NOMO-1 (cell line): ENCODE results near the gene SHKBP1.

Experiments used
- DNase-seq, 2 experiments: peaks; one replicate each; lab custom pipeline; 2025; ENCODE audit not compliant: unreplicated experiment in 2 of 2; lab: John Stamatoyannopoulos, UW

SHKBP1 gene

DNA sequence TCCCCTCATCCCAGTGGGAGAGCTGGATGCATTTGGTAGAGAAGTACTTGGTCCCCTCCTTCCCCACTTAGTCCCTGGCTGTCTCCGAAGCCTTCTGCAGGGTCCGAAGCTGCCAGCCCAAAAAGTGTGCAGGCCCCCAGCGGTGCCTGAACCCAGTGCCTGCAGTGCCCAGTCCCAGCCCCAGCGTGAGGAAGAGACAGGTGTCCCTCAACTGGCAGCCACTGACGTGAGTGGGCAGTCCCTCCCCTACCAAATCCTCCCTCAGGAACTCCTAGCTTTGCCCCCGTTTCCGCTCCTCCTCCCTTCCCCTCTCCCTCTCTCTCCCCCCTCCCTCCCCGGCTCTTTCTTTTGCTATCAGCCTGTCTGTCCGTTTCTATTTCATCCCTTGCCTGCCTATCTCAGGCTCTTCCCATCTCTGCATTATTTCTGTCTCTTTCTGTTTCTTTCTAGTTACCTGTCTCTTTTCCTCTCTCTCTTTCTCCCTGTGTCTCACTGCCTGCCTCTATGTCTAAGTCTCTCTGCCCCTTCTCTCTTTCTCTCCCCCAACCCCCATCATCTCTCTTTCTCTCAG lies 22.7 kb downstream of the SHKBP1 start:
- DNase-seq = no peak

DNA sequence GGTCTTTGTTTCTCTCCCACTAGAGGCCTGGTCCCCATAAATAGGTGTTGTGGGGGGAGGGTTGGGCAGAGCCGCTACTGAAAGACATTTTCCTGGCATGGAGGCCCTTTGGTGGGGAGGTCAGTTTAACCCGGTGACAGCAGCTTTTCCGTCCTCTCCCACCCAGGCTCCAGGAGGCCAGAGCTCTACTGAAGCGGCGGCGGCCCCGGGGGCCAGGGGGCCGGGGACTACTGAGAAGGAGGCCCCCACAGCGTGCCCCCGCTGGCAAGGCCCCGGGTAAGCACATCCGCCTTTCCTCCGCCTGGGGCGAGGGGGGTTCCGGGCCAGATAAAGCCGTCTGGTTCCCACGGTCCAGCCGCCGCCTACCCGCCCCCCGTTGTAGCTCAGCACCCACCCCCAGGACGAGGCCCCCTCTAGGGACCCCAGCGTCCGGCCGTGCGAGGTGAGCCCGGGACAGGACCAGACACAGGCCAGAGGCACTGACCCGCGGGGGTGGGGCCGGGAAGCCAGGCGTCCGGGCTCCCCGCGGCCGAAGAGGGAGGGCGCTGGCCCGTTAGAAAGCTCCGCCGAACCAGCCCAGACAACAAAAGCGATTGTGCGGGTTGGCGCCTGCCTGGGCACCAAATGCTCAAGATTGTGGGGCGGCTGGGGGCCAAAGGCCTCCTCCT lies 23.4 kb downstream of the SHKBP1 start:
- no peak for DNase-seq

DNA sequence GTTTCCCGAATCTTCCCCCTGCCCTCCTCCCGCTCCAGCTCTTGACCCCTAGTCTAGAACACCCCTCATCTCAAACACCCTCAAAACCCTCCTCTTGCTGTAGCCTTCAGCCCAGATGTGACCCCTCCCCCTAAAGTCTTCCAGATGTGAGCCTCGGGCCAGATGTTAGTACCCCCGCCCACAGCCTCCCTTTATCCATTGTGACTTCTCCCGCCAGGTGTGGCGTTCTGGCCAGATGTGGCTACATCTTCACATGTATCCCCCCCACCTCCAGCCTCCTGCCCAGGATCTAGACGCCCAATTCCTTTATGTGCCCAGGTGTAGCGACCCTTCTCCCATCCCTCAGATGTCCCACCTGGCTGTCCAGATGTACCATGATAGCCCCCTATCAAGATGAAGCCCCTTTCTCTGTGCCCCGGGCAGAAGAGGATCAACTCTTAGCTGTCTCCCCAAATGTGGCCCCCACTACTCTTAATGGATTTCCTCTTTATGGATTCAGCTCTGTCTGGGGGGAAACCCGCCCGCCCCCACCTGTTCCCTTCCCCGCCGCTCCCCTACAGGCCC lies 24.0 kb downstream of the SHKBP1 start:
- no peak for DNase-seq

DNA sequence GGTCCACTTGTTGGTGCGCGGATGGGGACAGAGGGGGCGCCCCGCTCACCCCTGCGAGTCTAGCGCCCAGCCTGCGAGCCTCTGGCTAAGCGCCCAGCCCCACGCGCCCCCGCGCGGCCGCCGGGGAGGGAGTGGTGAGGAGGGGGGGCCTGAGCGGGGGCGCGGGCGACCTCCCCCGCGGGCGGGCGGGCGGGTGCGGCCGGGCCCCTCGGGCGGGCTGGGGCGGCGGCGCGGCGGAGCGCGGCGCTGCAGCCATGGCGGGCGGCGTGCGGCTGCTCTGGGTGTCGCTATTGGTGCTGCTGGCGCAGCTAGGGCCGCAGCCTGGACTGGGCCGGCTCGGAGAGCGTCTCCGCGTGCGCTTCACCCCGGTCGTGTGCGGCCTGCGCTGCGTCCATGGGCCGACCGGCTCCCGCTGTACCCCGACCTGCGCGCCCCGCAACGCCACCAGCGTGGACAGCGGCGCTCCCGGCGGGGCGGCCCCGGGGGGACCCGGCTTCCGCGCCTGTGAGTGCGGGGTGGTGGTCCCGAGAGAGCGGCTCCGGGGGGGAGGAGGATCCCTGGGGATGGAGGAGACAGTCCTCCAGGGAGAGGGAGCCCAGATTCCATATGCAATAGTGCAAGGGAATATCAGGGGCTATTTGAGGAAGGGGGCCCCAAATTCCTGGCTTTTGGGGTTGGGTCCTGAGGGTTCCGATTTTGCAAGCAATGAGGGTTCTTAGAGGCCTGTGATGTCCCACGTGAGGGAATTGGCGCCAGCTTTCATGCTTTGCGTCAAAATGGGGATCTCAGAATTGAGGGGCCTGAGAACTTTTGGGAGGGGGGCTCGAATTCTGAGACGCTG lies 24.7 kb downstream of the SHKBP1 start, which contains the start of gene LTBP4:
Gene LTBP4 (plus strand): TSS at position 236 of the 841 bp plus-strand sequence. CDS start 19 bp downstream, at position 255.
- DNase-seq = no peak

DNA sequence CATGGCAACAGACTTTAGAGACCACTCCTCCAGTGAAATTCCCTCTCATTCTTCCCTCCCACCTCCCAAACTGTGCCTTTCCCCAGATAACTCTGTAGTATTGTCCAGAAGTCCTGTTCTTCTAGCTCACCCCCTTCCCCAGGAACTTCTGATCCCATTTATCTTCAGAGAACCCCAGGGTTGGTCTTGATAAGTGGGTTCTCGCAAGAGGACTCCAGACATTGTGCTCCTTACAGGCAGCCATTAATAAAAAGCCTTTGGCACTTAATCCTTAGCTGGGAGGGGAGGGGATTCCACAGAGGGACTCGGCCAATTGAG lies 26.4 kb downstream of the SHKBP1 start:
- no peak for DNase-seq

DNA sequence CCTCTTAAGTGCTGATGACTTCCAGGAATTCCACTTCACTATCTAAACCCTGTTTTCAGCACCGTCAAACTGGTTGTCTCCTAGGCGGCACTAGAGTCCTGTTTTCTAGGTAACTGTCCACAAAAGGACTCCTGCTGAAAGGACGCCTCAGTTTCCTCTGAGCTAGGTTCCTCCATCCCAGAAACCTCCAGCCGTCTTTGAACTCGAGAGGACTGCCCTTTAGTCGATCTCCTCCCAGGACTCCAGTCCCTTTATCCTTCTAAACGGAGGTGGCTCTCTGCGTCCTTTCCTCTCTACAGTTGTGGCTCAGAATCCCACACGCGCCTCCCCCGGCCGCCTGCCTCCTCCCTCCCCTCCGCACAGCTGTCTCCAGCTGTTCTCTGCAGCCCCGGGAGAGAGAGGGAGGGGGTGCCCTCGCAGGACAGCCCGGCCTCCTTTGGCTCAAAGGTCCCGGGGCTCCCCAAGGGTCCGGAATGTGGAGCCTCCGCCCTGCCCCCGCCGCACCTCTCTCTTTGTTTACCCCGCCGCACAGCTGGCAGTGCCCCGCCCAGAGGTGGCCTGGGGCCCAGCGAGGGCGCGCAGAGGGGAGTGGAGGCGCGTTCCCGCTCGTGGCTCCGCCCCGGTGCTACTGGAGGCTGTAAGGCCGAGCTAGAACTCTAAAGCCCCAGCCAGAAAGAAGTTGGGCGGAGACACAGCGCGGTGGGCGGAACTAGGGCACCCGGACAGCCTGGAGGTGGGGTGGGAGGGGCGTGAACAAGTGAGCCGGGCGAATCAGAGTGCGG lies 26.9 kb downstream of the SHKBP1 start:
- DNase-seq = peak; percentile 97

DNA sequence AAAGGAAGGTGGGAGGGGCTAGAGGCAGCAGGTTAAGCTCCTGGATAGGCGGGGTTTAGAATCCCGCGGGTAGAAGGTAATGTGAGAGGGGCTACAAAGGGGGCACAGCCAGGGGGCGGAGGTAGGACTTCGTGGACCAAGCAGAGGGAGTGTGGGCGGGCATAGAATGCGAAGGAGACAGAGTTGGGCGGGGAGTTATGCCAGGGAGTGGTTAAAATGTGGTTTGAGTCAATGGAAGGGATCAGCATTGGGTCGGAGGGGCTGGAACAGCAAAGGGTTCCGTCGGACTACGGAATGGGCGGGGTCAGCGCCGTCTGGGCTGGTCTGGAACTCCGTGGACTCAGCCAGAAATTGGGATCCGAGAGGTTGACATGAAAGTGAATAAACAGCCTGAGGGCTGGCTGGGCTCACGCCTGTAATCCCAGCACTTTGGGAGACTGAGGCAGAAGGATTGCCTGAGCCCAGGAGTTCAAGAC lies 27.5 kb downstream of the SHKBP1 start:
- DNase-seq = no peak

DNA sequence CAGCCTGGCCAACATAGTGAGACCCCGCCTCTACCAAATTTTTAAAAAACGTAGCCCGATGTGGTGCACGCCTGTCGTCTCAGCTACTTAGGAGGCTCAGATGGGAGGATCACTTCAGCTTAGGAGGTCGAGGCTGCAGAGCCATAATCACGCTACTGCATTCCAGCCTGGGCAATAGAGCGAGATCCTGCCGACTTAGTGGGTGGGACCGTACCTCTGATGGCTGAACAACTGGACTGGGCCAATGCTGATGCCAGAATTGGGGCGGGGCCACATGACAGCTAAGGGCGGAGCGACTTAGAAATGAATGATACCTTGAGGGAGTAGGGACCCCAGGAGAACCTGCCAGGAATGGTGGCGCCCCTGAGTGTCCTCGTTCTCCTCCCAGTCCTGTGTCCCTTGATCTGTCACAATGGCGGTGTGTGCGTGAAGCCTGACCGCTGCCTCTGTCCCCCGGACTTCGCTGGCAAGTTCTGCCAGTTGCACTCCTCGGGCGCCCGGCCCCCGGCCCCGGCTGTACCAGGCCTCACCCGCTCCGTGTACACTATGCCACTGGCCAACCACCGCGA lies 28.1 kb downstream of the SHKBP1 start:
- no peak for DNase-seq

DNA sequence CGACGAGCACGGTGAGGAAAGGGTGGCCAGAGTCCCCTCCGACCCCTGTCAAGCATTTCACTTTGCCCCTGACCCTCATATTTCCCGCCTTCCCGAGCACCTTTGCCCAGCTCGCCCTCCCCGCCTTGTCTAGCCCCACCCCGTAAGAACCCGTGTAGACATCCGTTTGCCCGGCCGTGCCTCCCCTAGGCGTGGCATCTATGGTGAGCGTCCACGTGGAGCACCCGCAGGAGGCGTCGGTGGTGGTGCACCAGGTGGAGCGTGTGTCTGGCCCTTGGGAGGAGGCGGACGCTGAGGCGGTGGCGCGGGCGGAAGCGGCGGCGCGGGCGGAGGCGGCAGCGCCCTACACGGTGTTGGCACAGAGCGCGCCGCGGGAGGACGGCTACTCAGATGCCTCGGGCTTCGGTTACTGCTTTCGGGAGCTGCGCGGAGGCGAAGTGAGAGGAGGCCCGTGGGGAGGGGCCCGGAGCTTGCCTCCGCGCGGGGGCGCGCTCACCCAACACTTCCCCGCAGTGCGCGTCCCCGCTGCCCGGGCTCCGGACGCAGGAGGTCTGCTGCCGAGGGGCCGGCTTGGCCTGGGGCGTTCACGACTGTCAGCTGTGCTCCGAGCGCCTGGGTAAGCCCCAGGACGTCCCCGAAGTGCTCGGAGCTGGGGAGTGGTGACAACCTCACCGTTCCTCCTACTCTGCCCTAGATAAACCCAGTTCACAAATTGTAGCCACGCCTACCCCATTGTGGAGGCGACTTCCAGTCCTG lies 28.7 kb downstream of the SHKBP1 start:
- peak; percentile 69 to 80 for DNase-seq

DNA sequence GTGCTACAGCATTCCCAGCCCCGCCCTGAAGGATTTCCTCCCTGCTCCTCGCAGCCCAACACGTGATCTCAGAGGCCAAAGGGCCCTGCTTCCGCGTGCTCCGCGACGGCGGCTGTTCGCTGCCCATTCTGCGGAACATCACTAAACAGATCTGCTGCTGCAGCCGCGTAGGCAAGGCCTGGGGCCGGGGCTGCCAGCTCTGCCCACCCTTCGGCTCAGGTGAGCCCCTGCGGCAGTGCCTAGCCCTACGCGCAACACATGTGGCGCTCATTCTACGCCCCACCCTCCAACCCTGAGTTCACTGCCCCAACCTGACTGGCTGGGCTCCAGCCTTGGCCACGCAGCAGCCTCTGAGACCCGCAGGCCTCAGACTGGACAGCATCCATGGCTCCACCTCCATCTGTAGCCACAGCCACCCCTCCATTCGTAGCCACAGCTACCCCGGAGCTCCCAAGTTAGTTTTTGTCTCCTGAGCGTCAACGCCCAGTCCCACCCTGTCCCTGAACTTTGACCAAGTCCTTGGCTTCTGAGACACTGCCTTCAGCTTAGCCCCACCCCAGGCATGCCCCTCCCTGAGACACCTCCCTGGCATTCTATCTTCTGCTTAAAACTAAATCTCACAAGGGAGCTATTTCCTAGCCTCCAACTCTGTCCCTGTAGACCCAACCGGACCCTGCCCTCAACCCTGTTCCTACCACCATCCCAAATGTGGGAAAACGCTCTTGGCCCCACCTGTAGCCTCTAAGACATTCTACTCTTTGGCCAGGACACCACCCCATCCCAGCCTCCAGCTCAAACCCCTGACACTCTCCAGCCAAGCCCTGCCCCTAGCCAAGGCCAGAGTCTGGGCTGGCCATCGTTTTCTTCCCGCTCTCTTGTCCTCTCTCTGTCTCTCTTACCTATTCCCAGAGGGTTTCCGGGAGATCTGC lies 30.9 kb downstream of the SHKBP1 start:
- DNase-seq = no peak

DNA sequence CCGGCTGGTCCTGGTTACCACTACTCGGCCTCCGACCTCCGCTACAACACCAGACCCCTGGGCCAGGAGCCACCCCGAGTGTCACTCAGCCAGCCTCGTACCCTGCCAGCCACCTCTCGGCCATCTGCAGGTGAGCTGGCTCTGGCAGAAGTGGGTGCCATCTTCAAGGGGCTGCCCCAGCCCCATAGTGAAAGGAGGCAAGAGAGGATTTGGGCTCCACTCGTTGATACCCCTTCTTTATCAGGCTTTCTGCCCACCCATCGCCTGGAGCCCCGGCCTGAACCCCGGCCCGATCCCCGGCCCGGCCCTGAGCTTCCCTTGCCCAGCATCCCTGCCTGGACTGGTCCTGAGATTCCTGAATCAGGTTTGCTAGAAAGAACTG lies 31.6 kb downstream of the SHKBP1 start:
- DNase-seq = no peak

DNA sequence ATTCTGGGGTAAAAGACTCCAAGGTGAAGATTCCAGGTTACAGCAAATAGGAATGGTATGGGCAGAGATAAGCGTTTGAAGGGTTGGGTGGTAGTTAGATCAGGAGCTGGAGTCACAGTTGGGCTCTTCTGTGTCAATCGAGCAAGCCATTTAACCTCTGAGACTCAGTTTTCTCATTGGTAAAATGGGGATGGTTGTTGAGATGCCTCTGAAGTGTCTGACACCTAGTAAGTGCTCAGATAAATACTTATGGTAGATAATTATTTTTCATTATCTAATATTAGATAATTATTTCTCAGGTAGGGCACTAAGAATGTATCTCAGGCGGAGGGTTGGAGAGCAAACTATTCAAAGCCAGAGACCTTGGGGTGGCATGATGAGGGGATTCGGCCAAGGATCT lies 32.3 kb downstream of the SHKBP1 start:
- no peak for DNase-seq

DNA sequence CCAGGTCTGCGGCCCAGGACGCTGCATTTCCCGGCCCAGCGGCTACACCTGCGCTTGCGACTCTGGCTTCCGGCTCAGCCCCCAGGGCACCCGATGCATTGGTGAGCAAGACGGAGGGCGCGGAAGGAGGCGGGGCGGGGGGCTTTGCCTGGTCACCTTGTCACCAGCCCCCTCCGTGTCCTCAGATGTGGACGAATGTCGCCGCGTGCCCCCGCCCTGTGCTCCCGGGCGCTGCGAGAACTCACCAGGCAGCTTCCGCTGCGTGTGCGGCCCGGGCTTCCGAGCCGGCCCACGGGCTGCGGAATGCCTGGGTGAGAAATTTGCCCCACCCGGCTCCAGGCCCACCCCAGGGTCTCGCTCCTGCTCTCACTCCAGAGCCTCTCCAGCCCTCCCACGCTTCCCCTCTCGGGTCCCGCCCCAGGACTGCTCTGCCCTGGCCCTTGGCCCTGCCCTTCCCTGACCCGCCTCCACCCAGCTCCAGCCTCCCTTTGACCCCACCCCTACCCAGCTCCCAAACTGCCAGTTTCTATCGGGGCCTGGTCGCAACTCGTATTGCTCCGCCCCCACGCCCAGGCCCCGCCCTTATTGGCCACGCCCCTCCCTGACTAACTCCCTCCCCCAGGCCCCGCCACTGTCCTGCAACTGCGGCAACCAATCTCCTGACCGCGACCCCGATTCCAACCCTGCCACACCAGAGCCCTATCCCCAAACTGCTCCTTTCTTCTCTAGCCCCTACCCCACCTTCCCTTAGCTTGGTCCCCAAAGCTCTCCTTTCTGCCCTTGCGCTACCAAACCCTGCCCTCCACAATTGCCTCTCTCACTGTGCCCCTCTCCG lies 33.1 kb downstream of the SHKBP1 start:
- peak; percentile 84 to 95 for DNase-seq

DNA sequence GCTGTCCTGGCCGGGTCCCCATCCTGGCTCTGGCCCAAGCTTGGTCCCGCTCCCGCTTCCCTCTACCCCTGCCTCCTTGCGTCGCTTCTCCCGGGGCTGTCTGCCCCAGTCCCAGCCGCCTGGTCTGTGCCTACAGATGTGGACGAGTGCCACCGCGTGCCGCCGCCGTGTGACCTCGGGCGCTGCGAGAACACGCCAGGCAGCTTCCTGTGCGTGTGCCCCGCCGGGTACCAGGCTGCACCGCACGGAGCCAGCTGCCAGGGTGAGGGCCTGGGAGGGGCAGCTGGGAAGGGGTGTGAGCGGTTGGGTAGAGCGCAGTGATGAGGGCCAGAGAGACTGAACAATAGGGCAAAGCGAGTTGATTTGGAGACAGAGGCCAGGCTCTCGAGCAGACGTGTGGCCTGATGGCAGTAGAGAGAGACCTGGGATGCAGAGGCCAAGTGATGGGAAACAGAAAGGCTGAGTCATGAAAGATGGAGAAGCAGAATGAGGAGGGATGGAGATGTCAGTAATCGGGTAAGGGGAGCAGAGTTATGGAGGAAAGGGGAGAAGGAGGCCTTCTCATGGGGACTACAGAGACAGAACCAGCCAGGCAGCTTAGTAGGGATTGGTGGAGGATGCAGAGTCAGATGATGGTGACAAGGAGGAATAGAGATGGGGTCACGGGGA lies 33.9 kb downstream of the SHKBP1 start:
- DNase-seq = no peak

DNA sequence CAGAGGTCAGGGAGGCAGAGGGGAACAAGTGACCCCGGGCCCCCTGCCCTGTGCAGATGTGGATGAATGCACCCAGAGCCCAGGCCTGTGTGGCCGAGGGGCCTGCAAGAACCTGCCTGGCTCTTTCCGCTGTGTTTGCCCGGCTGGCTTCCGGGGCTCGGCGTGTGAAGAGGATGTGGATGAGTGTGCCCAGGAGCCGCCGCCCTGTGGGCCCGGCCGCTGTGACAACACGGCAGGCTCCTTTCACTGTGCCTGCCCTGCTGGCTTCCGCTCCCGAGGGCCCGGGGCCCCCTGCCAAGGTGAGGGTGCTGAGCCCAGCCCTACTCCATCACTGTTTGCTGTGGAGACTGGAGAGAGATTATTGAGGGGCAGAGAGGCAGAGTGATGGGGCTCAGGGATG lies 34.4 kb downstream of the SHKBP1 start:
- no peak for DNase-seq

DNA sequence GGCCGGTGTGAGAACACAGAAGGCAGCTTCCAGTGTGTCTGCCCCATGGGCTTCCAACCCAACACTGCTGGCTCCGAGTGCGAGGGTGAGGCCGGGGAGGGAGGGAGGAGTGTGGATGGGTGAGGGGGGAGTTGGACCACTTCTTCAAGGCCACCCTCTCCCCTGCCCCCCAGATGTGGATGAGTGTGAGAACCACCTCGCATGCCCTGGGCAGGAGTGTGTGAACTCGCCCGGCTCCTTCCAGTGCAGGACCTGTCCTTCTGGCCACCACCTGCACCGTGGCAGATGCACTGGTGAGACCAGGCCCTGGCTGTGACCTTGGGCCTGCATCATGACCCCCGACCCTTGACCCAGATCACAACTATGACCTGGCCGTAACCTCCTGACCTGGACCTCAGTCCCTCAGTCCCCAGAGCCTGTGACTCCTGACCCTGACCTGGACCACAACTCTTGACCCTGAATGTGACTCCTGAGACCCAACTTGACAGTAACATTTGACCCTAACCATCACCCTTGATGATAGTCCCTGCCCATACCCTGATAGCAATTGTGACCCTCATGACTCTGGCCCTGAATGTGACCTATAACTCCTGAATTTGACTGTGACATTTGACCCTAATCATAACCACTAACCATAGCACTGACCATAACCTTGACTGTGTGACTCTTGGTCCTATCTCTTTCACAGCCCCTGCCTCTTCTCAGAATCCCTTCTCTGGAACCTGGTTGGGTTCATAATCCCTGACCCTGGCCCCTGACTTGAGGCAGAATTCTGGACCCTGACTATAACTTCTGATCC lies 35.4 kb downstream of the SHKBP1 start:
- no peak for DNase-seq
